HG03103 (cell line): Measurements from ENCODE around the gene SLIT3.
"Not testable (repeated sequence)": the region's sequence is repeated elsewhere in the genome, so short reads cannot be mapped to it uniquely, and the experiment has no call there.

Experiments used
- ATAC-seq: cut with Tn5 transposase; IDR thresholded peaks from one replicate; pipeline ENCODE4 v1.9.1; 2021; ENCODE audit warnings: low read depth; ENCODE audit not compliant: unreplicated experiment

The SLIT3 gene

DNA sequence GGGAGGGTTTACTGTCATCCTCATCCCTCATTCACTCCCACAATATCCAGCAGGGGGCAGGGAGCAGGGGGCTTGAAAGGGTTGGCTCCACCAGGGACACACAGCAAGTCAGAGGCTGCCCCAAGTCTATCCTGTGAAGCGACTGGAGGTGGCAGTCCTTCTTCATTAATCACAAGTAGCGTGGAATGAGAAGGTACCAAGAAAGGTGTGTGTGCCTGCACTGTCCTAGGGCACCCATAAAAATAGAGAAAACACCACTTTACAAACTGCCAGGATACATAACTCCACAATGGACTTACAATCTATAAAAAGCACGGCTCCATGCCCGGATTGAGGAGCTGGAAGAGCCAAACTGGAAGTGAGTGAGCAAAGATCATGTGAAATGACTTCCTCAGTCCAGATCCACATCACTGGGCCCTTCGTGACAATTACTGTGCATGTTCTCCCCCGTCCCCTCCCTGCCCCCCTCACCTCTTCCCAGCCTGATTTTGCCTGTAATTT, 183.9 kb downstream of the SLIT3 start:
- no peak for ATAC-seq

GRCh38 chr5:169115461-169116124, 185.3 kb downstream of the SLIT3 start:
- ATAC-seq: no peak

- ATAC-seq: no peak
These were observed 186.4 kb downstream of the SLIT3 start for GRCh38 chr5:169114466-169115065.

GRCh38 chr5:169112016-169112415, 188.9 kb downstream of the SLIT3 start:
- ATAC-seq: no peak

- ATAC-seq: no peak
These were observed 193.8 kb downstream of the SLIT3 start for GRCh38 chr5:169106911-169107706.

DNA sequence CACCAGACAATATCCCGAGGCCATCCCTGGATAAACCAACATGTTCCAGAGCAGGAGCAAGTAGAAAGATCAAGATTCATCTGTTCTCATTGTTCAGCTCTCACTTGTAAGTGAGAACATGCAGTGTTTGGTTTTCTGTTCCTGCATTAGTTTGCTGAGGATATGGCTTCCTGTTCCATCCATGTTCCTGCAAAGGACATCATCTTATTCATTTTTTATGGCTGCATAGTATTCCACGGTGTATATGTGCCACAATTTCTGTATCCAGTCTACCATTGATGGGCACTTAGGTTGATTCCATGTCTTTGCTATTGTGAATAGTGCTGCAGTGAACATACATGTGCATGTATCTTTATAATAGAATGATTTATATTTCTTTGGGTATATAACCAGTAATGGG, 195.4 kb downstream of the SLIT3 start:
- not testable (repeated sequence) for ATAC-seq

DNA sequence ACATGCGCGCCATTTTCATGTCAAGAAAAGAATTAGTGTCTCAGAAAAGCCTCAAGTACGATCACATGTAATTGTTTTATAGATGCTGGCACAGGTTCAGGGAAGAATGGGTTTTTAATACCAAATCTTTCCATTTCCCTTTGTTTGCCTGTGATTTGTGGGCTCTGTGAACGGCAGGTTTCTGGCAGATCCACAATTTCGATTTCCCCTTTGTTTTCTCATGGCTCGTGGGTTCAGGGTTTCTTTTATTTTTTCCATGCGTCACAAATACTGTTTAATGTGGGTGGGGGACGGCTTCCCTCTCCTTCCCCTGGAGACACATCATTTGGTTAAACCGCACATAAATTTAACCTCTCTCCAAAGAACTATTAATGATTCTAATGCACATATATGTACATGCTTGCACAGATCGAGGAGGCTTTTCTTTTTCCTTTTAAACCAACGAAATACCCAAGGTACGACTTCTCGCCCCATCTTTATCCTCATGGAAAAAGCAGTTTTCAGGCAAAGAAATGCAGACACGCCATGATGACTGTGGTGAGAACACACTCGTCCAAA, 195.9 kb downstream of the SLIT3 start:
- no peak for ATAC-seq

DNA sequence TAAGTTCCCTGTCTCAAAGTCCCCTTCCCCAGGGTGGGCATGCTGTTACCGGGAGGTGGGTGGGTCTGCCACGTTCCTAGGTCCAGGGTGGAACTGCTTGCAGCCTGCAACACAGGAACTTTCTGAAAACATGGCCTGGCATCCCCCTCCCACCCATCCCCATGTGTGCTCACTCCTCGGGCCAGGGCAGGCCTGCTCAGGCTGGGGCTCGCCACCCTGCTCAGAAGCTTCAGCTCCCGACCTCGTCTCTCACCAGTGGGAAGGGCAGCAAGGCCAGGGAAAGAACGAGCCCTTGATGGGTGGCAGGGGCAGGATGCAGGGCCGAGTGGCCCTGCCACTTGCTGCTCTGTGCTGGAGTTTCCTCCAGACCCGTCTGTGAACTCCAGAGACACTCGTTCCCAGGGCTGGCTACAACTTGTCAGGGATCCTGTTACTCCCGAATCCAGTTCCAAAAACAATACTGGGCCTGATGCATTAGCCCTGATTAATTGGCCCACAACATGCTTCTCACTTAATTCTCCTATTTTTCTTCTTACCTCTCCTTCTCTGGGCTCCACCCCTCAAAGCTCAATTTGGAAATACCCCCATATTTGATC, 197.3 kb downstream of the SLIT3 start:
- ATAC-seq: no peak

DNA sequence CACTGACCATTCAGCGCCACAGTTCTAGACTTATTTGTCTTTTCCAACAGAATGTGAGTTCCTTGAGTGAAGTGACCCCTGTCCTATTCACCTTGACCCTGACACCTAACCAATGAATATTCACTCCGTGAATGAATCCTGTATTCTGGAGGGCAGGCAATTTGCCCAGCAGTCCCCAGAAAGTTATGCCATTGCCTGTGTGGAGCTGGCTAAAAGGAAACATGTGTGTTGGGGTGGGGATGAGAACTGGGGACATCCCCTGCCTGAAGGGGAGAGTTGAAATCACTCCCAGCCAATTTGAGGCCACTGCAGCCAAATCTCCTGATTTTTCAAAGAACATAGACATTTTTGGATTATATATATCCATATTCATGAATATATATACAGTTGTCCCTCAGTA, 199.0 kb downstream of the SLIT3 start:
- ATAC-seq: no peak

- no peak for ATAC-seq
These were observed 200.2 kb downstream of the SLIT3 start for GRCh38 chr5:169100735-169101075.

GRCh38 chr5:169099801-169100734, 200.9 kb downstream of the SLIT3 start:
- no peak for ATAC-seq

- ATAC-seq: no peak
These were observed 202.4 kb downstream of the SLIT3 start for GRCh38 chr5:169098331-169099121.

DNA sequence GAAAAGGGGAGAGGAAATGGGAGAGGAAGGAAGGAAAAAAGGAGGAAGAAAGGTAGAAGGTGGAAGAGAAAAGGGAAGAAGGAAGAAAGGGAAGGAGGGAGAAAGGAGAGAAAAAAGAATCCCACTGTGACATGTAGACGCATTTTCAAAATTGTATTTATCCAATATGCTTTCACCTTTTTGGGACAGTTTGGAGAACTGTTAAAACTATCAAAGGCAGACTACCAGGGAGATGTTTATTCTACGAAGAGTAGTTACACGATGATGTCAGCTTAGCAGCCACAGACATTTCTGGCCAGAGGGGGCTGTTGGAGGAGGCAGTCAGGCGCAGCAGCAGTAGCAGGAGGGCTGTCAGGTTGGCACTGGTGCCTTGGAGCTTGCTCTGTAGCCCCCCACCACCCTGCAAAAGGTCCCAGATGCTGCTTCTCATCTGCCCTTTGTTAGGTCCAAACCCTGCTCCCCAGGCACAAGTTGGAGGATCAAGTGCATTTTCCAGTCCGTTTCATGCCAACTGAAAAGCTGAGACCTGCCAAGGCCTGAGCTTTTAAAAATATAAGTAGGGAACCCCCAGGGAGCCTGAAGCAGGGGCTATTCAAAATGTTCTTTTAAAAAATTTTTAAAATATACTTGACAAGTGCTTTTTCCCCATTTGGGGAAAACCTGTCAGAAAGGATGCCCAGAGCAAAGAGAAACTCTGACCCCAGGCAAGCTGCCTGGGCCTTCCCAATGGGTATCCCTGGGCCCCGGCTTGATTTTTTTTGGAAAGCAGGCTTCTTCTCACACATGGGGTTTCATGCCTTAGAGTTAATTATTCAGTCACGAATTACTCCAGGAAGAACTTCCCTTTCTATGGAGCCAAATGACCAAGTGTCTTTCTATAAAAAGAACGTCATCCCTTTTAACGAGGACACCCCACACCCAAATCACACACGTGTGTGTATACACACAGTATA, 203.3 kb downstream of the SLIT3 start:
- no peak for ATAC-seq

DNA sequence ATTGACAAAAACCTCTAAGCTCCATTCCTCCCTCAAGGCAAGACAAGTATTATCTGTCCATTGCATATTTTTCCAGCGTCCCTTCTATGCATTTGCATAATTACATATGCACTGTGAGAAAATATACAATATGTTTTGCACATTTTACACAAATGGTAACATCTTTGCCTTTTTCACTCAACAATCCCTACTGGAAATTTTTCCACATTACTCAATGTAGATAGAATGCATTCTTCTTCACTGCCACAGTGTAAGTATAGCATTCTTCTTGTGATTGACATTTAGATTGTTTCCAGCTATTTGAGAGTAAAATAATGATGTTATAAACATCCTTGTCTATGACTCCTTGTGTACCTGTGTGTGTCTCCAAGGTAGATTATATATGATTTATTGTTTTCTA, 205.0 kb downstream of the SLIT3 start:
- no peak for ATAC-seq

- ATAC-seq: no peak
These were observed 205.5 kb downstream of the SLIT3 start for GRCh38 chr5:169095410-169095960.

- ATAC-seq: no peak
These were observed 206.1 kb downstream of the SLIT3 start for GRCh38 chr5:169094586-169095409.
